Body of pancreas (tissue), 4 donors: ENCODE measurements around the gene PPA1. TPM values are rescaled to one million over a fixed set of nuclear protein-coding genes. Genes with fewer than 3 reads are reported as not detected.

Experiments
- ATAC-seq: fragments of 150-250 bp; one replicate; pipeline ENCODE4 v1.9.1; 2016
- DNase-seq, 4 donors: peaks; one replicate each; pipeline ENCODE4 v3.0.0-alpha.2; 2019
- H3K27ac ChIP-seq, 4 donors: fragments of 200-600 bp; sonication (generic); 1 replicate in 3 of 4; 2 replicates in 1 of 4; pipeline versions ENCODE4 v1.5.1 to v1.6.1; 2016 to 2019; ENCODE audit warnings: mild to moderate bottlenecking in 1 of 4, mixed read lengths in 1 of 4, moderate library complexity in 1 of 4
- H3K27me3 ChIP-seq, 2 donors: fragments of 200-600 bp; sonication (generic); one replicate each; pipeline ENCODE4 v1.6.0; 2016; ENCODE audit warnings: mild to moderate bottlenecking in 1 of 2
- H3K36me3 ChIP-seq, 2 donors: fragments of 200-600 bp; sonication (generic); replicated peaks in 1 of 2; 2 replicates each; pipeline ENCODE4 v1.5.1; 2016; ENCODE audit warnings: low read depth in 2 of 2; ENCODE audit not compliant: insufficient read depth in 1 of 2
- H3K4me1 ChIP-seq: fragments of 200-600 bp; sonication (generic); one replicate; pipeline ENCODE4 v1.6.0; 2016
- H3K4me3 ChIP-seq, 2 donors: fragments of 200-600 bp; sonication (generic); 1 replicate in 1 of 2; 2 replicates in 1 of 2; pipeline ENCODE4 v1.5.1; 2016 to 2019
- H3K9me3 ChIP-seq, 3 donors: fragments of 200-600 bp; sonication (generic); 1 replicate in 2 of 3; 2 replicates in 1 of 3; pipeline ENCODE4 v1.5.1; 2016
- CTCF ChIP-seq, 7 experiments: fragments of 450-650 bp in 4 of 7; fragments of 200-600 bp in 3 of 7; sonication (generic) in 3 of 7; IDR thresholded peaks; one replicate each; pipeline ENCODE4 v1.5.1; 2016 to 2019; ENCODE audit warnings: antibody characterized with exemption in 7 of 7
- POLR2A ChIP-seq, 3 donors: fragments of 450-650 bp; IDR thresholded peaks; one replicate each; pipeline ENCODE4 v1.6.1; 2016; ENCODE audit warnings: antibody characterized with exemption in 3 of 3, mild to moderate bottlenecking in 2 of 3
- WGBS, 2 donors: methylation state at CpG; one replicate each; pipeline ENCODE4 v1.1.5; 2017; 5-methylcytosine and 5-hydroxymethylcytosine counted together
- intact Hi-C: fragments of 100-400 bp; cut with DNase I; formaldehyde crosslinking; loops from one replicate; pipeline ENCODE4 v1.15.1; 2023
- total RNA-seq, 2 donors: library from RNA; depleted of rRNA; stranded (reverse); fragments of >200 nt; gene quantifications; one replicate each; pipeline ENCODE4 v1.1.0, GENCODE V29; 2016

Gene PPA1
- total RNA-seq, 2 donors from 2014 or later, result 101 to 108 TPM

GRCh38 chr10:70175516-70175915 lies 57.7 kb downstream of the PPA1 start:
- WGBS, 2 donors, result 94 to 96% methylated on average over 3 of the region's 3 CpGs
- DNase-seq, result no peak
- TF ChIP-seq POLR2A (IDR thresholded peaks at IDR 0.05), result no peak
- intact Hi-C loops, result no loop called here
- Histone ChIP-seq H3K27ac (no peak overlapping the region), H3K36me3 (no peaks in the 10 kb centered on the region), H3K9me3 (no peaks in the 10 kb centered on the region), H3K4me3 (no peak overlapping the region), H3K27me3 (no peaks in the 10 kb centered on the region), H3K4me1 (peaks cover 3% of the 10 kb centered on the region)
- no peak for ATAC-seq

- DNase-seq (peak in 1 of 4 donors; percentile 39), ATAC-seq (no peak)
- Histone ChIP-seq H3K27me3 (no peaks in the 10 kb centered on the region), H3K4me3 (no peak overlapping the region), H3K9me3 (no peaks in the 10 kb centered on the region), H3K36me3 (no peaks in the 10 kb centered on the region), H3K27ac (peak overlapping the region in 2 of 4 donors; percentile 36 to 44), H3K4me1 (peaks cover 3% of the 10 kb centered on the region)
- intact Hi-C loops, result no loop called here
- TF ChIP-seq POLR2A (IDR thresholded peaks at IDR 0.05) (no peak), CTCF (IDR thresholded peaks at IDR 0.05) (no peak)
- WGBS, 2 donors, result 37 to 39% methylated on average over 3 to 4 of the region's 4 CpGs
These were observed 59.0 kb downstream of the PPA1 start for GRCh38 chr10:70174058-70174741.

GRCh38 chr10:70169649-70170364 lies 63.4 kb downstream of the PPA1 start:
- 0 to 2% methylated on average over 19 to 38 of the region's 40 CpGs for WGBS, 2 donors
- no peak for TF ChIP-seq POLR2A (IDR thresholded peaks at IDR 0.05)
- TF ChIP-seq CTCF (IDR thresholded peaks at IDR 0.05), result no peak
- peak; percentile 40 for ATAC-seq
- no peaks in the 10 kb centered on the region for H3K9me3 ChIP-seq
- intact Hi-C loops, result no loop called here
- H3K27me3 ChIP-seq, result no peaks in the 10 kb centered on the region
- peak overlapping the region; percentile 82 to 95 (median 90) for H3K27ac ChIP-seq
- H3K4me3 ChIP-seq, result peak overlapping the region; percentile 94
- DNase-seq, result no peak
- peaks cover 22% of the 10 kb centered on the region for H3K4me1 ChIP-seq
- H3K36me3 ChIP-seq, result no peaks in the 10 kb centered on the region

GRCh38 chr10:70169011-70169410 lies 64.2 kb downstream of the PPA1 start:
- Histone ChIP-seq H3K9me3 (no peaks in the 10 kb centered on the region), H3K4me3 (peak overlapping the region in 1 of 2 donors; percentile 94), H3K27ac (no peak overlapping the region), H3K27me3 (no peaks in the 10 kb centered on the region), H3K4me1 (peaks cover 24% of the 10 kb centered on the region), H3K36me3 (no peaks in the 10 kb centered on the region)
- DNase-seq, result no peak
- TF ChIP-seq CTCF (IDR thresholded peaks at IDR 0.05), result no peak
- TF ChIP-seq POLR2A (IDR thresholded peaks at IDR 0.05), result no peak
- intact Hi-C loops, result no loop called here
- no peak for ATAC-seq
- 14 to 27% methylated on average over 2 of the region's 2 CpGs for WGBS, 2 donors

- TF ChIP-seq POLR2A (IDR thresholded peaks at IDR 0.05), result no peak
- TF ChIP-seq CTCF (IDR thresholded peaks at IDR 0.05), result no peak
- intact Hi-C loops, result no loop called here
- Histone ChIP-seq H3K4me1 (peaks cover 36% of the 10 kb centered on the region), H3K4me3 (no peak overlapping the region), H3K9me3 (no peaks in the 10 kb centered on the region), H3K36me3 (no peaks in the 10 kb centered on the region), H3K27ac (no peak overlapping the region), H3K27me3 (no peaks in the 10 kb centered on the region)
- ATAC-seq (no peak), DNase-seq (no peak)
- 87% methylated on average over 7 of the region's 7 CpGs for WGBS, 2 donors
These were observed 66.0 kb downstream of the PPA1 start for GRCh38 chr10:70167246-70167645.
